HG03066 (cell line): ENCODE data around the gene ANKRD9.

ENCODE experiments used
- ATAC-seq: cut with Tn5 transposase; IDR thresholded peaks from one replicate; pipeline ENCODE4 v1.9.1; 2021; ENCODE audit warnings: low read depth; ENCODE audit not compliant: unreplicated experiment

The ANKRD9 gene

GRCh38 chr14:102479777-102480176 is 29.8 kb downstream of the ANKRD9 start:
- no peak for ATAC-seq

- ATAC-seq, result no peak
Measured at GRCh38 chr14:102479107-102479506, 30.5 kb downstream of the ANKRD9 start.

- no peak for ATAC-seq
Measured at GRCh38 chr14:102474934-102475333, 34.6 kb downstream of the ANKRD9 start.

DNA sequence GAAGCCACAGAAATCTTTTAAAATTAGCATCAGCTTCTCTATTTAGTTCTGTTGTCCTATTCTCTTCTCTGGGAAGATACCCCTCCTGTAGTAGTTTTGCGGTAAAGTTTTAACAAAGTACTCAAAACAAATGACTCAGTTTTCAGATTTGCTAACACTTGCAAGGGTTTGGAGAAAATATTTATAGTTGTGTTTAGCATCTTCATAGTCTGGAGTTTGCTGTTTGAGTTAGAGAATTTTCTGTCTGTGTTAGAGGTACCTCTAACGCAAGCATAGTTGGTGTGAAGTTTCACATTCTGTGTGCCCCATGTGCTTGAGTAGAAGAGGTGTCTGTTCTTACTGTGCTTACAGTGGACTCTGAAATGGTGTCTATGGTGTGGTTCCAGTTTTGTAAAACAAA is 36.0 kb downstream of the ANKRD9 start:
- ATAC-seq, result no peak

- ATAC-seq, result no peak
Measured at GRCh38 chr14:102472791-102473150, 36.8 kb downstream of the ANKRD9 start.

GRCh38 chr14:102471921-102472790 is 37.4 kb downstream of the ANKRD9 start:
- no peak for ATAC-seq

DNA sequence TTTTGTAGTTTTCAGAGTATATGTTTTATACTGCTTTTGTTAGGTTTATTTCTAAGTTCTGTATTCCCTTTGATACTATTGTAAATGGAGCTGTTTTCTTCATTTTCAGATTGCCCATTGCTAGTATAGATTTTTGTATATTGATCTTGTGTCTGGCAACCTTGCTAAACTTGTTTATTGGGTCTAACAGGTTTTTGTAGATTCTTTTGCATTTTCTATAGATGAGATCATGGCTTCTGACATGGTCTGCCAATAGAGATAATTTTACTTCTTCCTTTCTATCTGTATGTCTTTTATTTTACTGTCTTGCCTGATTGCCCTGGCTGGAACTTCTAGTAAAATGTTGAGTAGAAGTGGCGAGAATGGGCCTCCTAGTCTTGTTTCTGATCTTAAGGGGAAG is 40.3 kb downstream of the ANKRD9 start:
- no peak for ATAC-seq

DNA sequence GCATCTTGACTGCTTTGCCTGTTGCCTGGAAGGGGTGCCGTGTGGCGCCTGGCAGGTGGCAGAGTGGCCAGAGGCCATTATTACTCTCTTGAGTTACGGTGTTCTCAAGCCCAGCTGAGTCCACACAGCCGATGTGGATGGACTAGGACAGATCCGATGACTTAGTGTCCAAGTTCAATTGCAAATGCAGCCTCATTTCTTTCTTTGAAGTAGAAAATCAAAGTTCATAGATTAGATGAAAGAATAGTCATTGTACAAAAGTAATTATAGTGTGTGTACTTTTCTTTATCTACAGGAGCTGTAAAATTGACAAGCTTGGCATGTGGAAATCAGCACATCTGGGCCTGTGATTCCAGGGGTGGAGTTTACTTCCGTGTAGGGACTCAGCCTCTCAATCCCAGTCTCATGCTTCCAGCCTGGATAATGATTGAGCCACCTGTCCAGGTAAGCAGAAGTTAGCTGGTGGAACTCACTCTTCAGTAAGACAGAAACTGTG is 44.7 kb downstream of the ANKRD9 start:
- no peak for ATAC-seq

DNA sequence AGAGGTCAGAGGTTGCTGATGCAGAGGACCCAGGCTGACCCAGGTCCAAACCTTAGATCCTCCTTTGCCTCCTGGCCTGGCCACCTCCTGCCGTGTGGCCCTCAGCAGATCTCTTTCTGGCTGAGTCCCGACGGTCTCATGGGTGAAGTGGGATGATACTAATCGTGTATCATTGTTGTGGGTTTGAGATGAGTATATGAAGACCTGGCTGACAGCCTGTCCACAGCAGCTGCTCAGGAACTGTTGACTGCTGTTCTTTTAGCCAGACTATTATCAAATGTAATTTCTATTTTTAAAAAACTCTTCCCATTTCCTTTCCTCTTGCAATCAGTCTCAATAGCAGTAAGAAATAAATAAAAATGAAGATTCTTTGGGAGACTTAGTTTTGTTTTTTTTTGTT is 45.6 kb downstream of the ANKRD9 start:
- ATAC-seq, result no peak

- no peak for ATAC-seq
Measured at GRCh38 chr14:102462391-102462790, 47.2 kb downstream of the ANKRD9 start.

GRCh38 chr14:102461490-102462338 is 47.9 kb downstream of the ANKRD9 start:
- no peak for ATAC-seq

DNA sequence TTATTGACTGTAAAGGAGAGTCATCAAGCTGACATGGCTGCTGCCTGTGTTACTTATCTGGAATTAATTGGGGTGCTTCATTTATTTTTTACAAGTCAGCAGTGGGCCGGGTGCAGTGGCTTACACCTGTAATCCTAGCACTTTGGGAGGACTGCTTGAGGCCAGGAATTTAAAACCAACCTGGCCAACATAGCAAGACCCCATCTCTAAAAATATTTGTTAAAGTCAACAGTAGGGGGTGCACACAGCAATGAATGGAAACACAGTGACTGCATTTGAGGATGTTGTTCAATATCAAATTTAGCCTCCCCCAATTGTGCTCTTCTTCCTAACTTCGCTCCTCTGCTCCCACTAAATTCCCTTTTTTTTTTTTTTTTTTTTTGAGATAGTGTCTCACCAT is 52.1 kb downstream of the ANKRD9 start:
- ATAC-seq, result no peak

GRCh38 chr14:102454711-102455110 is 54.9 kb downstream of the ANKRD9 start:
- no peak for ATAC-seq

DNA sequence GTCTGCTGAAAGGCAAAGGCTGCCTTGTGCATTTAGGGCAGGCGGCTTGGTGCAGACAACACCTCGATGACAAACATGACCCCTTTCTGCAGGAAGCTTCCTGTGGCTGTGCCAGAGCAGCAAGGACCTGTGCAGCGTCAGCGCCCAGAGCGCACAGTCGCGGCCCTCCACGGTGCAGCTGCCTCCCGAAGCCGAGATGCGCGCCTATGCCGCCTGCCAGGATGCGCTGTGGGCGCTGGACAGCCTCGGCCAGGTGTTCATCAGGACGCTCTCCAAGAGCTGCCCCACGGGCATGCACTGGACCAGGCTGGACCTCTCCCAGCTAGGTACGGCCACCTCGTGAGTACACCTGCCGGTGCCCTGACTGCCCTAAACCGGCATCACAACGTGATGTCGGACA is 57.3 kb downstream of the ANKRD9 start:
- ATAC-seq, result no peak
